ENCODE results near the gene UBL4B.

DNA sequence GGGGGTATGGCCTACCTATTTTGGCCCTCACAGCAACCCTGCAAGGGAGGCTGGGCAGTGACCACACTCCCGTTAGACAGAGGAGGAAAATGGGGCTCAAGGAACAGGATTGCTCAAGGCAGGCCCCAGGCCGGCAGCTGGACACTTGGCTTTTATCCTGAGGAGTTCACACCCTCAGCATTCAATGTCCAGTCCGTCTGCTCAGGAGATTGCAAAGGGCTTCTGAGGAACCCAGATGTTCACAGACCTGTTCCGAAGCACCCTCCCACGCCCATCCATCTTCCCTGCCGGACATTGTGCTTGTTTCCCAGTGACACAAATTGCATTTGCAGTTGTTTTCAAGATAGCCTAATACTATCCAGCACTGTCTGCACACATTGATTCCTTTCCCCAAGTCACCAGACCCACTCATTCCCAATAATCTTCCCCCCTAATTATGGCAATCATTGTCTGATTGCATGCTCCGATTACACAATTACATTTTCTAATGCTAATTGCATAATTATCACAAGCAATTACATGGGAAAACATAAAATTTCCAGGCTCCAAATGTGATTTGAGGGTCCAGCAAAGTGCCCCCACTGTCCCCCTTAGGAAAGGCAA, 4.3 kb upstream of the UBL4B start:
- TF ChIP-seq, protein P1, sequence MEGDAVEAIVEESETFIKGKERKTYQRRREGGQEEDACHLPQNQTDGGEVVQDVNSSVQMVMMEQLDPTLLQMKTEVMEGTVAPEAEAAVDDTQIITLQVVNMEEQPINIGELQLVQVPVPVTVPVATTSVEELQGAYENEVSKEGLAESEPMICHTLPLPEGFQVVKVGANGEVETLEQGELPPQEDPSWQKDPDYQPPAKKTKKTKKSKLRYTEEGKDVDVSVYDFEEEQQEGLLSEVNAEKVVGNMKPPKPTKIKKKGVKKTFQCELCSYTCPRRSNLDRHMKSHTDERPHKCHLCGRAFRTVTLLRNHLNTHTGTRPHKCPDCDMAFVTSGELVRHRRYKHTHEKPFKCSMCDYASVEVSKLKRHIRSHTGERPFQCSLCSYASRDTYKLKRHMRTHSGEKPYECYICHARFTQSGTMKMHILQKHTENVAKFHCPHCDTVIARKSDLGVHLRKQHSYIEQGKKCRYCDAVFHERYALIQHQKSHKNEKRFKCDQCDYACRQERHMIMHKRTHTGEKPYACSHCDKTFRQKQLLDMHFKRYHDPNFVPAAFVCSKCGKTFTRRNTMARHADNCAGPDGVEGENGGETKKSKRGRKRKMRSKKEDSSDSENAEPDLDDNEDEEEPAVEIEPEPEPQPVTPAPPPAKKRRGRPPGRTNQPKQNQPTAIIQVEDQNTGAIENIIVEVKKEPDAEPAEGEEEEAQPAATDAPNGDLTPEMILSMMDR (IDR thresholded peaks at IDR 0.05 in 8 of 11, conservative IDR thresholded peaks at IDR 0.05 in 3 of 11): no peak
- no peak for TF ChIP-seq POLR2A (IDR thresholded peaks at IDR 0.05)
- no peak for TF ChIP-seq POLR2AphosphoS5 (IDR thresholded peaks at IDR 0.05)

Data from spleen (tissue), 7 donors.